ENCODE data around the gene DNAJC28.
A peak's percentile ranks its signal among the peaks of the same experiment; 100 is the strongest.

The DNAJC28 gene

DNA sequence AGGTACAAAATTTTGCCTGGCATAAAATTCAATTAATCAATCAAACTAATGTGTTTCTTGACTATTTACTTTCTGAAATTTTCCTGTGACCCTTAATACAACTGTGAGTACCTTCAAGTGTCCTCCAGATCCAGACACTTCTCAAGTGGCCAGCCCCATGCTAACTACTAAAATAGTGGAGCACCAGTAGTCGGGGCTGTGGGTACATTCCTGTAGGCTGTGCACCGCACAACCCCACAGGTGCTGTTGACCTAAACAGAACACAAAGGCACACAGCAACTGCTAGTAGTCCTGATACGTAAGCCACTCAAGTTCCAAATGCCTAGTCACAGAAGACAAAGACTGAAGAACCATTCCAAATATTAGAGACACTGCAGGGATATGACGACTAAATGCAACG lies 48.3 kb downstream of the DNAJC28 start:
- DNase-seq (ENCODE audit: low read depth): no peak
- H3K4me3 ChIP-seq (ENCODE audit: low read depth, low read length): no peak overlapping the region

DNA sequence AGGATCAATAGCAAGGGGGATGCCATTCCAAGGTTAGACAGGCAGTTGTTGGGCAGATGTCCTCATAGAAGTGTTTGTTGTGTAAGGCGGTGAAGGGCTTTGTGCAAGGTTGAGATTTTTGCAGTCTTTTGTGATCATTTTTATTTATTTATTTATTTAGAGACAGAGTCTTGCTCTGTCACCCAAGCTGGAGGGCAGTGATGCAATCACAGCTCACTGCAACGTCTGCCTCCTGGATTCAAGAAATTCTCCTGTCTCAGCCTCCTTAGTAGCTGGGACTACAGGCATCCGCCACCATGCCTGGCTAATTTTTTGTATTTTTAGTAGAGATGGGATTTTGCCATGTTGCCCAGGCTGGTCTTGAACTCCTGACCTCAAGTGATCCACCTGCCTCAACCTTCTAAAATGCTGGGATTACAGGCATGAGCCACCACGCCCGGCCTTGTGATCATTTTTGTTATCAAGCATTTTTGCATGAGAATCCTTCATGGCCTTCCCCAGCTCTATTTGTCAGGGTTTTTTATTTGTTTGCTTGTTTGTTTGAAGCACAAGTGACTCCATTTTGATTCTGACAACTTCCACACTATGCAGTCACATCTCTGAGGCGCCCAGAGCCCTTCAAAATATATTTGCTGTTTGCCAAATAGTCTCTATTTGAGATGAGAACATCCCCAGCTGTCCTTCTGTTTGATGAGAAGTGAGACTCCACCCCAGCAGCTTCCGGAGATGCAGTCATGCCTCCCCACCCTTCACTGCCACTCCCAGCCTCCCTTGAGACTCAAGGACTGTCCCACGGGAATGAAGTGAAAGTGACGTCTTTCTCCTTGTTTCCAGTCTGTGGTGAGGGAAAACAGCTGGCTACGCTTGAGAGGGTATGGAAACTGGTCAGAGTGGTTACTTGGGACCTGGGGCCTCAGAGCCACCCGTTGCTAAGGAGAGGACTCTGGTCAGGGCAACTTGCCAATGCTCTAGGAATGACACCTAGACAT lies 49.7 kb downstream of the DNAJC28 start:
- no peak overlapping the region for H3K4me3 ChIP-seq (ENCODE audit: low read depth, low read length)
- peak; percentile 34 for DNase-seq (ENCODE audit: low read depth)
